Stimulated activated CD8-positive, alpha-beta memory T cell treated with anti-CD3 and anti-CD28 coated beads, Interleukin-7, amount 100 ng/mL, for 4 hours (primary cell): Measurements from ENCODE around the gene CMSS1.

Experiments used
- DNase-seq, 2 donors: peaks; one replicate each; pipeline ENCODE4 v3.0.0-alpha.2; 2020; ENCODE audit warnings: low read depth in 2 of 2

CMSS1 gene

DNA sequence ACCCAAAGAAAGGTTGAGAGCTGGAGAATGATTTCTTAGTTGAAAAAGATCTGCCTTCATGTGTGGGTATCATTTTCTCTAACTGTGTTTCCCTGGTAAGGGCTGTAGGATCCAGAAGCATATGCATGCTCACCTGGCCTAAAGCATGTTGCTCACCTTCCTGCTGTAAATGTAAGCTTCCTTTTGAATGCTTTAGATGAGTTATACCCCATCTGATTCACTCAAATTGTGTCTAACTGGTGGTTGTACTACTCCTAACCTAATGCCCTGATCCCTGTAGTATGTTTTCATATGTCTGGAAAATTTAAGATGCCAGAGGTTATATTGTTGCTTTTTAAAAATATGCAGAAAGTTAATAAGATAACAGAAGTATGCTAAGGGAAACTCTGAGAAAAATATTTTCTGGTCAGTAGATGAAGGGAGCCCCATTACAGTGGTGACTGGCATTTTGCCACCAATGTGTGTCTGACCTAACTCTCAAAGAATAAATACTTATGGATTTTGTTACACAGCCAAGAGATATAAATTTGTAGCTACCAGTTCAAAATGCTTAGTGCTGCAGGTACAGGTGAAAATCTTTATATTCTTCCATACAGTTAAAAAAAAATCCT is 289.0 kb downstream of the CMSS1 start:
- DNase-seq = no peak

DNA sequence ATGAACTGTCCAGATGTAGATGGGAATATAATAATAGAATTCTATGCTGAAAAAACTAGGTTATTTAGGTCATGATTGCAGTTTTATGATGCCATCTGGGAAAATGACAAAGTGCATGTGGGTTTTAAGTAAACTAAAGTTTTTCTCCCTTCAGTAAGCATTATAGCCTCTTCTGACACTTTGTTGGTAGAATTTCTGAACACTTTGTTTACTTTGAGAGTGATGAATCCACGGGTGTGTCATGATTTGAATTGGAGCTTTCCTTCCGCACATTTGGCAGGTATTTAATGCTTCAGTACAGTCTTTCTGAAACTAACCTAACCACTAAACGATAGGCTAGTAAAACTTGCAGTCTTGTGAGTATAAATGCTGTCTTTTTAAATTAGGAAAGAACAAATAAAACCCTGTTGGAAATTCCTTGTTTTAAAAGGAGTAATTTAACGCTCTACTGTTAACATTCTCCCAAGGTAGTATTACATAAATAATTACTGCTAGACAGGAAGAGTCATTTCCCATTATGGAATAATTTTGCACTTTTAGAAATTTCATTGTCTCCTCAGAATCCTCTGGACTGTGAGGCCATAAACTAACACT is 289.7 kb downstream of the CMSS1 start:
- DNase-seq = no peak

DNA sequence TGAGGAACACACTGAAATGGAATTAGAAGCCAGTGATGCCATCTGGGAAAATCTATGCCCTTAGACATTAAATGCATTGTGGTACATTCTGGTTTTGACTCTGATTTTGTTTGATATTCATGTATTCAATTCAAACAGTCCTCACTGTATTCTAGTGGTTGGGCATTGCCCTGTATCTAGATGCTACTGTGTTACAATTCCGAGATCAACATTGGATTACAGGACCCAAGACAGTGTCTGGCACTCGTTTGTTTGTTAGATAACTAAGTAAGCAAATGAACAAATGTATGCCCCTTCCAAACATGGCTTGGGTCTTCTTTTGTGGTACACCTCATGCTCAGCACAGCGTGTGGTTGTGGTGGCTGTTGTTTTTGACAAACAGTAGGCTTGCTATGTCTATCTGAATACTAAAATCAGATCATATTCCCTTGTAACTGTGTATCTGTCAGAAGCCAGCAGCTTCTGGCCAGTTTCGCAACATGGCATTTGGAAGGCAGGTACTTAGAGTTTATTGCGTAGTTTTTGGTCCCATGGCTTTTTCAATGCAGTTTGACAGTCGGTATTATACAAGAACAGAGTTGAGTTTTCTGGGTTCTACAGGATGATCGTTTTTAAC is 290.9 kb downstream of the CMSS1 start:
- DNase-seq = no peak

DNA sequence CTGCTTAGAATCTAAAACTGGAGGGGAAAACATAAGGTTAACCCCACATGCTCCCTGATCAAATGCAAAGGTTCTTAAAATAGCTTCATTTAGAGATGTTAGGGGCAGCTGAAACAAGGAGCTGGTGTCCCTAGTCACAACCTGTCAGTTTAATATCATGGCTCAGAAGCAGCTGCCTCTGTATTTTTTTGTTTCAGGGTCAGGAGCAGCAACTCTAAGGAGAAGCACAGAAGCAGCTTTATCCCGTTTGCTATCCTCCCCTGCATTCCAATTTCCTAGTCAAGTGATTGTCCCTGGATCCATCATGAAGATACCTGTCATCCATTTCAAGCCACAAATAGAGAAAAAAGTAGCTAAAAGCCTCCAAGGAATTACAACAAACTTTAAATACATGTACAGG is 292.5 kb downstream of the CMSS1 start:
- no peak for DNase-seq

DNA sequence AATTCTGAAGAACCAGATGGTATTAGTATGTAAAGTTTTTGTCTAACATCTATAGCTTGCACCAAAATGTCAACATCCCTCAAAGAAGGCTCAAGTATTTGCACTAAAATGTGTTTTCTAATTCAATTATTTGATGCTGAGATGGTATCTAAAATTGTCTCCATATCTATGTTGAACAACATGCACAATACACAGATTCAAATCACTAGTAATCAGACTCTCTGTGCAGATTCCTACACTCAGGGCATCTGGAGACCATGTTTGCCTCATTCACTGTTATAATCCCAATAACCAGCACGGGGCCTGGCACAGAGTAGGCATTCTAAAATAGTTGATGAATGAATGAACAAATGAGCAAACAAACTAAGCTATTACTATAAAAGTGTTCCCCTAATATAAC is 294.1 kb downstream of the CMSS1 start:
- no peak for DNase-seq

DNA sequence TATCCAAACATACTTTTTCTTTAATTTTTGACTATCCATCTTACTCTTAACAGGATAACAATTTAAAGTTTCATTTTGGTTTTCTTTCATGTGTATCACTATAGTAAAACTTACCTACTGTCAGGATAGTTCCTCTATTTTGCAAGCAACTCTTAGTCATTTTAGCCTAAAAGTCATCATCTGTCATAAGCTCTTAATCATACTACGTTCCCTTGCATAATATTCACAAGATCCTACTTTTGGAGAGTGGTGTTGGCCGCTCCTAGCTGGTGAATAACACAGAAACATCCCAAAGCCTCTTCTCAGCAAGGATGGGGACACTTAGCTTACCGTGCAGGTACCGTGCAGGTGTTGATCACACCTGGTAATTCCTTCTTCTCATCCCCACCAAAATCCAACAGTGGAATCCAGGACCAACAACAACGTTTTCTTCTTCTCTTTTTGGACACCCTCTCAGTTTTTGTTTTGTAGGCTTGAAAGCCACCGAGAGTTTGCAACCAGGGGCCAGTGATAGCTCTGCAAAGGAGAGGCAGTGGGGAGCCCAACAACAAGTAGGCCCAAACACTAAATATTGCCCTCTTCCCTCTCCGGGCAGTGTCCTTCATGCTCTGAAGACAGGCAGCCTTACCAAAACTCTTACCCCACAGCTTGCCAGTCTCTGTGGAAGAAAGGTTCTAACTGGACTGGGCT is 296.2 kb downstream of the CMSS1 start:
- DNase-seq = no peak

DNA sequence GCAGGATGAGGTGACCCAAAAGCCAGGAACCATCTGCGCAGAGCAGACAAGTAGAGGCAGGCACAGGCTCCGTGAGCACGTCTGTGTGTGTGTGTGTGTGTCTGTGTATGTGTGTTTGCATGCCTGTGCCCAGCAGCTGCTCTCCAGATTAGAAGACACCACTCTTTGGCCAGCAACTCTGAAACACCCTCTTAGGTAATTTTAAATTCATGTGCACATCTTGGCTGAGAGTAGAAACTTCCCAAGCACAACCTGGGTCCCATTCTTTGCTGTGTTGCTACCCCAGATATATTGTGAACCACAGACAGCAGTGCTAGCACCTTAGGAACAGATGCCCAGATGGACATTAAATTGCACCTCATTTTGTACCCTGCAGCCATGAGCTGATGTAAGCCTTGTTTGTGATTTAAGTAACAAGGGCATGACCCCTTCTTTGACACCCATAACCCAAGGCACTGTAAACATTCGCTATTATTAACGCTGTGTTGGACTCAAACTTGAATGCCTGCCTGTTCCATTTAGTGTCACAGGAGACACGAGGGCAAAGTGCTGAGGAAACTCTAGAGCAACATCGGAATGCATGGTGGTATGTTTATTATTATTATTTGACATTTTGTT is 296.9 kb downstream of the CMSS1 start, which contains the start of gene FILIP1L:
FILIP1L (minus strand) TSS at position 89 of the 618 bp plus-strand sequence.
- DNase-seq = no peak

DNA sequence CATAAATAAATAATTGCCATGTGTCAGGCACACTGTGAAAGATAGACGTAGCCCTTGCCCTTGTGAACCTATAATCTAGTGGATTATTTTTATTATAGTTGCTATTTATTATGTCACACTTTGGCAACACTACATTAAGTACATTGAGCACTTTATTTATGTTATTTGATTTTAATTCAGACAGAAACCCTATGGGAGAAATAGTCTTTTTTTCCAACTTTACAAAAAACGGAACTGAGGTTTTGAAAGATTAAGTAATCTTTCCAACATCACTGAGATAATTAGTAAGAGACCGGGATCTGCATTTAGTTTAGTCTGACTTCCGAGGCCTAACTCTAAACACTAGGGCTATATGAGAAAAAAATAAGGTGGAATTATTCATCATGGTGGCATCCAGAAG is 299.4 kb downstream of the CMSS1 start:
- DNase-seq = no peak

DNA sequence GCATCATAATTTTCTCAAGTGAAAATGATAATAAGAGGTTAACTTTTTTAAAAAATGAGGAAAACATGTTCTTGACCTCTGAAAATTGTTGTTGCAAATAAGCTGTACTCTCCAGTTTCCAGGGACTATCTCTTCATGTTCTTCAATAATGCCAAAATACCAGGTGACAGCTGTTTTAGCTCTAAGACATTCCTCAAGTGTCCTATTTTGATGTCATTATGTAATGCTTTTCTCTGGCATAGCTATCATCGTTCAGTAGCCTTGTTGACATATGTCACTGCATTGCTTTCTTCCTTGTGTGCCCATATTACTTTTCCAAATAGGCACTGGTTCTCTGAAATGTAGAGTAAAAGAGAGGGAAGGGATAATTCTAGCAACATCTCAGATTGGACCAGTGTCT is 302.4 kb downstream of the CMSS1 start:
- DNase-seq = no peak

DNA sequence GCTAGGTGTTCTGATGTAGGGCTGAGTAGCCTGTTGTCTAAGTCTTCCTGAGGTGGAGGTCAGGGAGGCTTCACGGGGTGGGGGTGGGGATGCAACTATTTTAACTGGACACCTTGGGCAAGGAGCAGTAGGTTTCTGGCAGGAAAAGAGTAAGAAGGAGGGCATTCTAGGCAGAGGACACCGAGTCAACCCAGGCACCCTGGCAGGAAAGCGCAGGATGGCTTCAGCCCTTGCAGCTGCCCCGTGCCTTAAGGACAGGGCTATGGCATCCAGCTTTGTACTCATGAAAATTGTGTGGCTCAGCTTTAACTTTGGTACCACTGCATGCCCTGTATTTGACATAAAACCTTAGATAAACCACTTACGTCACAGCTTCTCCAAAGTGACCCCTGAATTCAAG is 303.0 kb downstream of the CMSS1 start:
- no peak for DNase-seq

DNA sequence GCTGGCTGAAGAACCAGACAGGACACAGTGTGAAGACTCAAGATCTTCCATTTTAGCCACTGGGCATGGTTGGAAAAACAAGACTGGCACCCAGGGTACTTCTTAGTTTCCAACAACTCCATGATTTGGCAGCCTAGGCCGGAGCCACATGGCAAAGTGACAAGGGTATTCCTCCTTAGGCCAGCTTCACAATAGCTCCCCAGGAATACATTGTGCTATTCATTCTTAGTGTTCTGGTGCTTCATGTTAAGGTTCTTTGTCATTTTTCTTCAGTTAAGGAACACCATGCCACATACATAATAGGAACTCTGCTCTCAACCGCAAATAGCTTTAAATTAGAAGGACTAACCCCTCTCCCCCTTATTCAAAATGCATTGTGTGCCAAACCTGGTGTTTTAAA is 304.7 kb downstream of the CMSS1 start:
- DNase-seq = no peak

DNA sequence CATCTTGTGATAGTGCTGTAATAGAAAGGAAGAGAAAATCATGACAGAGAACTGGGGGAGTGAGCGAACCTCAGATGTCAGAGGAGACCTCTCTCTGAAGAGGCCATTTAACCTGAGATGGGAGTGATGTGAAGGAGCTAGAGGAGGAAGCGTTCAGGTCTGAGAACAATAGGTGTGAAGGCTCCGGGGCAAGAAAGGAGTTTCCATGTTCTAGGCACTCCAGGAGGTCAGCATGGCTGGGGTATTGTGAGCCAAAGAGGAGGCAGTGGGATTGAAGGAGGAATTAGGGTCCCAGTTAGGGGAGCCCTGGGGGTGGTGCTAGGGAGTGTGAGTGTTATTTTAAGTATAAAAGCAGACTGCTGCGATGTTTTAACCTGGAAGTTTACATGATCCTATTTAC is 305.4 kb downstream of the CMSS1 start:
- no peak for DNase-seq

DNA sequence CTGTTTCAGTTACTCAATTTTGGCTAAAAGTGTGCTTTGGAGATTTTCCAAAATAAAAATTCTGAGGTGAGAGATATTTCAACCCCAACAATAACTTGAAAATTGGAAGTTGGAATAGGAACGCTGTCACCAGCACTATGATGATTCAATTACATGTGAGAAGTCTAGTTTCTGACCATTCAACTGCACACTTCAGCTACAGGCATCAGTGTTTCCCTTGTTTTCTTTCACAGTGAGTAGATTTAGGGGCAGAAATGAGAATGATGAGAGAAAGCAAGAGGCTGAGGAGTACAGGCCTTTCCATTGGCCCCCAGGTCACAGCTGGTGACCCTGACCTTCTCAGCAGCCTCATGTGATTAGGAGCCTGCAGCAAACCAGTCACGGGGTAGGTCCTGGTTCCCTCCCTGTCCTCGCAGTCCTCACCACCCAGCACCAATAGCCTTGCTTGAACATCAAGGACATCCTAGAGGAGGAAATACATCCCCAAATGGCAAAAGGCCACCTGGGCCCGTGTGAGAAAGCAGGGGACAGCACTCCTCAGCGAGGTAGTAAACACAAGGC is 306.6 kb downstream of the CMSS1 start:
- no peak for DNase-seq

DNA sequence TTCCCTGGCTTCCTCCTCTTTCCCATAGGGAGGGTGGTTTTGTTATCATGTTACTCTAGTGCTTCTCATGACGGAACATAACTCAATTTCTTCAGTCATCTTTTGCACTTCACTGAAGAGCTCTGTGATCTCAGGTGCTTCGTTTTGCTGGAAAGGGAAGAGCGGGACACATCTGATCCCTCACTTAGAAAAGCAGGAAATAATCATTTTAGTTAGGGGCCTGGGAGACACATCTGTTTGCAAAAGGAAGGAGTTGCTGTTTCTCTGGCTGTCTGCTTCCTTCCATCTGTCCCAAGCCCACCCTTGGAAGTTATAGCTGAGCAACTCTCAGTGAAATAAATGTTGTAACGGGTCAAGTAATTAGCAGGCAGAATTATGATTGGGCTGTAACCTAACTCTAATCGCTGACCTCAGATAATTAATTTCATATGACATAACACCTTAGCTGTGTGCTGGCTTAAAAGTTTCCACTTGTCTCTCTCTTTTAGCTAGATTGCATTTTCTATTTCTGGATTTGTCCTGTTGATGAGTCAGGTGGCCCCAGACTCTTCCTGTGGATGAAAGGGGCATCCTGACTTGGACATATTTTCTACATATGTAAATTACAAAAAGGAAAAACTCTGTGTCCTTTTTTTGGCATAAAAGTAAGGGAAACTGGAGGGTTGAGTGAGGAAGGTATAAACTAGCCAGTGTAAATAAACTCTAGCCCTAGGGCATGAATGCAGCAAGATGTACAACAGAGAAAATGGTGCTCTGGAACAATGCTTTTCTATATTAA is 307.7 kb downstream of the CMSS1 start:
- no peak for DNase-seq

DNA sequence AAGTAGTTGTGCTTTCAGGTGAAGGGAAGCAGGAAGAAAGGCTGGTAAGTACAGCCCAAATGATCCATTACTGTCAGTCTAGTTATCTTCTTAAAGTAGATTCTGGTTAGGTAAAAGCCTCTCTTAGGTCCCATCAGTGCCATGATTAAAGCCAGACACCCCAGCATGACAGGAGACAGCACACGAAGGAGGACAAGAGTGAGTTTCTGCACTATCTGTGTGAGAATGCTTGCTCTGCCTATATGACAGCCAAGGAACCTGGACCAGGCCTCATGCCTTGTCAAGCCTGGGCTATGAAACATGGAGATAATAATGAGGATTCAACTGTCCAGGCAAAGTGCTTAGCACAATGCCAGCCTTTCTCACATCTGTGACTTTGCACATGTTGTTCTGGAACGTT is 310.1 kb downstream of the CMSS1 start:
- no peak for DNase-seq

DNA sequence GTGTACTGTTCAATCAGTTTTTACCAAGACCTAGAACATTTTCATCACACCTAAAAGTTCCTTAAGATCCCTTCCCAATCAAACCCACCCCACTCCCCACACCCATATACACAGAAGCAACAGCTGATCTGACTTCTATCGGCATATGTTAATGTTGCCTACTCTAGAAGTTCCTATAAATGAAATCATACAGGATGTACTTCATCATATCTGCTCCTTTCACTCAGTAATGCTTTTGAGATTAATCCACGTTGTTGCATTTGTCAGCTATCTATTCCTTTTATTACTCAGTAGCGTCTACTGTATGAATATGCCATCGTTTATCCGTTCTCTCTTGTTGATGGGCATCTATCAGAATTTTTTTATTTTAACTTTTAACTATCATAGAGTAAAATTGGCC is 310.9 kb downstream of the CMSS1 start:
- DNase-seq = no peak

DNA sequence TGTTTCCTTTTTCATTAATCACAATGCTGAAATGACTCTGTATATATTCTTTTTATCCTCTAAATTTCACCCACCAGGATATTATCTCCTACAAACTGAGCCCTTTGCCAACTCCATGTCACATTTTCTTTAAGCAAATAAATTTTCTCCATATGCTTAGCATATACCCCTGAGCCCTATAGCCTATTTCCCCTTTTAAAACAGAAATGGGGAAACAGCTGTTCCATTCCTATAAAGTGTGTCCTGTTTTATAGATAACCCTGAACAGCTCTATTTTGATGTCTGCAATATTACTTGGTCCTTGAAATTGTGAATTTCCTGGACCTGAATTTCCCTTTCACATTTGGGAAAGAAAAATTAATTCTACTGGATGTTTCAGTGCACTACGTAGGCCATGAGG is 312.3 kb downstream of the CMSS1 start:
- no peak for DNase-seq

DNA sequence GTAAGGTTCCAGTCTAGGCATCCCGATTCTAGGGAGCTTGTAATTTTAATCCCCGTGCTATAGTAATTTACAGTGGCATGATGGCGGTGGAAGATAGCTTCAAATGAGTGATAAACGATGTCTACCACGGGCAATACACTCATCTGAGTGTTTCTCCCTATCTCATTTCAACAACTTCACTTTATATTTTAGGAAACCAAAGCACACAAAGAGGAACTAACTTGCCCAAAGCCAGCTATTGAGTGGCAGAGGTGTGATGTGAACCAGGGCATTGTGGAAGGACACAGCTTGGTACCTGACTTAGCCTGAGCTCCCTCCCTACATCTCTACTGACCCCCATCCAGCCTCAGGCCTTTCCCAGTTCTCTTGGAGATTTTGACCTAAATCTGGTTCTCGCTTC is 313.6 kb downstream of the CMSS1 start:
- DNase-seq = no peak

DNA sequence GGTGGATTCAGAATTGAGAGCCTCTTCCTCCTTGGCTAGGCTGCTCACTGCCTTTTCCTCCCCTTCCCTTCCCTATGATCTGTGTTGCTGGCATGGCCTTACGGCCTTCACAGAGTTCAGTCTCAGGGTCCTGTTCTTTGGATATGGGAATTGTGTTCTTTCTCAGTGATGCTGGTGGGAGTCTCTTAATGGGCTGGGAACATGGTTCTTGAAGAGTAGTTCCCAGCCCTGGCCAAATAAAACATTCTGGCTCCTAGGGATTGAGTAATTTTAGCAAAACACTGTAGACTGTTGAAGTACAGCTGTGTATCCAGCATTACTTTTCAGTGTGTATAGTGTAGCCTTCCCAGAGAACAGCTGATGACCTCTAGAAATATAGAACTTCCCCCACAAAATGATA is 319.3 kb downstream of the CMSS1 start:
- no peak for DNase-seq

DNA sequence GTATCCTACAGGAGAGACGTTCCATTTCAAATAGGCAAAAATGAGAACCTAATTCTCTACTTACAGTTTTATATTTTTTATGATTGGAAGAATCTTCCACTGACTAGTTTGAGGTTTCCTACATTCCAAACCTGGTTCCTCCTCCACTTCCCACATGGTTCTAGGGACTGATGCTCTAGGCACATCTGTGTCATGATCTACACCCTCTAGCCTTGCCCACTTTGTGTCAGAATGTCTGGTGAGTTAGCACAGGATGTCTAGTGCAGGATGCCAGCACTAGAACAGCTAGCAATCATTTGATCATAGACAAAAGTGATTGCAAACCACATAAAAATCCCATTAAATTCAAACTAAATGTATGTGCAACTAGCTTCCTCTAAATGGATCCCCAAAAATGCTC is 323.3 kb downstream of the CMSS1 start:
- DNase-seq = no peak

DNA sequence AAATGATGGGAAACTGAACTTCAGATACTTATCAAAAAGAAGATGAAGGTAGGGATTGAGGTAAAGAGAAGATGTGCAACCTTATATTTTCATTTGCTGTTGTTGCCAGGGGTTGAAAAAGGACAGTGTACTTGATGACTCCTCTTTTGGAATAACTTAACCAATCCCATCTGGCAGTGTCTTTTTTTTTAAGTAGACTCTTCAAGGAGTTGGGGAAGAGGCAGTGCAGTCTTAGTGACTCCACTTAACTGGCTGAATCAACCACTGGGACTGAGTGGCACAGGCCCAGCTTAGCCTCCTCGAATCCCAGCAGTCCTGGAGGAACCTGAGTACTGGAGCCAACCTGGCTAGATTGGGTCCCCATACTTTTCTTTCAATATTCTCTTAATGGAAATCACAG is 323.9 kb downstream of the CMSS1 start:
- no peak for DNase-seq
